HL-60 (cell line): ENCODE data around the gene SPTAN1.
"Not testable (repeated sequence)": the region's sequence is repeated elsewhere in the genome, so short reads cannot be mapped to it uniquely, and the experiment has no call there.

Experiments
- GABPA ChIP-seq: IDR thresholded peaks from 2 replicates; pipeline ENCODE4 v1.6.1; 2012; ENCODE audit warnings: low read depth
- POLR2AphosphoS5 ChIP-seq: IDR thresholded peaks from 2 replicates; pipeline ENCODE4 v1.6.1; 2012; ENCODE audit warnings: low read depth
- TF ChIP-seq, protein P1 (sequence below): IDR thresholded peaks from one replicate; pipeline ENCODE4 v1.5.1; 2011; ENCODE audit warnings: low read length, control low read depth, inconsistent platforms; ENCODE audit not compliant: insufficient read depth

GRCh38 chr9:128503415-128503825 is 49.0 kb upstream of the SPTAN1 start:
- TF ChIP-seq, protein P1, sequence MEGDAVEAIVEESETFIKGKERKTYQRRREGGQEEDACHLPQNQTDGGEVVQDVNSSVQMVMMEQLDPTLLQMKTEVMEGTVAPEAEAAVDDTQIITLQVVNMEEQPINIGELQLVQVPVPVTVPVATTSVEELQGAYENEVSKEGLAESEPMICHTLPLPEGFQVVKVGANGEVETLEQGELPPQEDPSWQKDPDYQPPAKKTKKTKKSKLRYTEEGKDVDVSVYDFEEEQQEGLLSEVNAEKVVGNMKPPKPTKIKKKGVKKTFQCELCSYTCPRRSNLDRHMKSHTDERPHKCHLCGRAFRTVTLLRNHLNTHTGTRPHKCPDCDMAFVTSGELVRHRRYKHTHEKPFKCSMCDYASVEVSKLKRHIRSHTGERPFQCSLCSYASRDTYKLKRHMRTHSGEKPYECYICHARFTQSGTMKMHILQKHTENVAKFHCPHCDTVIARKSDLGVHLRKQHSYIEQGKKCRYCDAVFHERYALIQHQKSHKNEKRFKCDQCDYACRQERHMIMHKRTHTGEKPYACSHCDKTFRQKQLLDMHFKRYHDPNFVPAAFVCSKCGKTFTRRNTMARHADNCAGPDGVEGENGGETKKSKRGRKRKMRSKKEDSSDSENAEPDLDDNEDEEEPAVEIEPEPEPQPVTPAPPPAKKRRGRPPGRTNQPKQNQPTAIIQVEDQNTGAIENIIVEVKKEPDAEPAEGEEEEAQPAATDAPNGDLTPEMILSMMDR: not testable (repeated sequence)
- not testable (repeated sequence) for TF ChIP-seq POLR2AphosphoS5, GABPA
